ENCODE data around the gene EIF4B. TPM values are rescaled to one million over a fixed set of nuclear protein-coding genes. Genes with fewer than 3 reads are reported as not detected.
"Not testable (repeated sequence)": the region's sequence is repeated elsewhere in the genome, so short reads cannot be mapped to it uniquely, and the experiment has no call there.

EIF4B gene
- total RNA-seq, 1 experiment from 2014 or later = 314 TPM

- DNase-seq (ENCODE audit: low spot score) = peak; percentile 70
These were observed 13.3 kb upstream of the EIF4B start for GRCh38 chr12:52992699-52993557.

- DNase-seq (ENCODE audit: low spot score) = no peak
These were observed 12.7 kb upstream of the EIF4B start for GRCh38 chr12:52993558-52993869.

GRCh38 chr12:53004178-53004577 is 2.1 kb upstream of the EIF4B start:
- DNase-seq (ENCODE audit: low spot score) = peak; percentile 48

- DNase-seq (ENCODE audit: low spot score) = no peak
These were observed 1.7 kb upstream of the EIF4B start for GRCh38 chr12:53004582-53004981.

GRCh38 chr12:53005215-53005985 is 856 bp upstream of the EIF4B start:
- DNase-seq (ENCODE audit: low spot score) = no peak

GRCh38 chr12:53006810-53007309 is 604 bp downstream of the EIF4B start:
- DNase-seq (ENCODE audit: low spot score) = peak; percentile 61

GRCh38 chr12:53007343-53007742 is 1.1 kb downstream of the EIF4B start:
- no peak for DNase-seq (ENCODE audit: low spot score)

GRCh38 chr12:53008760-53009159 is 2.5 kb downstream of the EIF4B start:
- DNase-seq (ENCODE audit: low spot score) = not testable (repeated sequence)

- no peak for DNase-seq (ENCODE audit: low spot score)
These were observed 4.7 kb downstream of the EIF4B start for GRCh38 chr12:53010955-53011354.

GRCh38 chr12:53011889-53012288 is 5.6 kb downstream of the EIF4B start:
- no peak for DNase-seq (ENCODE audit: low spot score)

- DNase-seq (ENCODE audit: low spot score) = no peak
These were observed 6.7 kb downstream of the EIF4B start for GRCh38 chr12:53012928-53013327.

GRCh38 chr12:53014709-53015108 is 8.5 kb downstream of the EIF4B start:
- no peak for DNase-seq (ENCODE audit: low spot score)

- no peak for DNase-seq (ENCODE audit: low spot score)
These were observed 19.0 kb downstream of the EIF4B start for GRCh38 chr12:53025250-53025649.

GRCh38 chr12:53027014-53027413 is 20.8 kb downstream of the EIF4B start:
- not testable (repeated sequence) for DNase-seq (ENCODE audit: low spot score)

- no peak for DNase-seq (ENCODE audit: low spot score)
These were observed 25.4 kb downstream of the EIF4B start for GRCh38 chr12:53031616-53032015.

GRCh38 chr12:53033832-53034231 is 27.6 kb downstream of the EIF4B start:
- DNase-seq (ENCODE audit: low spot score) = not testable (repeated sequence)

GRCh38 chr12:53034459-53034858 is 28.2 kb downstream of the EIF4B start:
- no peak for DNase-seq (ENCODE audit: low spot score)

- no peak for DNase-seq (ENCODE audit: low spot score)
These were observed 30.5 kb downstream of the EIF4B start for GRCh38 chr12:53036802-53037201.

- DNase-seq (ENCODE audit: low spot score) = no peak
These were observed 33.6 kb downstream of the EIF4B start for GRCh38 chr12:53039851-53040250.

GRCh38 chr12:53042607-53043454 is 36.6 kb downstream of the EIF4B start:
- no peak for DNase-seq (ENCODE audit: low spot score)

- DNase-seq (ENCODE audit: low spot score) = no peak
These were observed 37.9 kb downstream of the EIF4B start for GRCh38 chr12:53044052-53044581.

Data from A172 (cell line).